HG03442 (cell line): ENCODE data around the gene CAMK2D.
"Not testable (repeated sequence)": the region's sequence is repeated elsewhere in the genome, so short reads cannot be mapped to it uniquely, and the experiment has no call there.

Experiments used
- ATAC-seq: cut with Tn5 transposase; IDR thresholded peaks from one replicate; pipeline ENCODE4 v1.9.1; 2021; ENCODE audit warnings: mild to moderate bottlenecking, moderate library complexity; ENCODE audit not compliant: unreplicated experiment

The CAMK2D gene

DNA sequence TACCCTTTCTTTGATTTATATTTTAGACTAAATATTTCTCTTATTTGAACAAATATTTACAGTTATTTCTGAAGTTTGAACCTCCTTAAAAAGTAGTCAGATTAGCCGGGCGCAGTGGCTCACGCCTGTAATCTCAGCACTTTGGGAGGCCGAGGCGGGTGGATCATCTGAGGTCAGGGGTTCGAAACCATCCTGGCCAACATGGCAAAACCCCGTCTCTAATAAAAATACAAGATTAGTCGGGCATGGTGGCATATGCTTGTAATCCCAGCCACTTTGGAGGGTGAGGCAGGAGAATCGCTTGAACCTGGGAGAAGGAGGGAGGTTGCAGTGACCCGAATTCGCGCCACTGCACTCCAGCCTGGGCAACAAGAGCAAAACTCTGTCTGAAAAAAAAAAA is 2.4 kb upstream of the CAMK2D start:
- ATAC-seq = not testable (repeated sequence)

DNA sequence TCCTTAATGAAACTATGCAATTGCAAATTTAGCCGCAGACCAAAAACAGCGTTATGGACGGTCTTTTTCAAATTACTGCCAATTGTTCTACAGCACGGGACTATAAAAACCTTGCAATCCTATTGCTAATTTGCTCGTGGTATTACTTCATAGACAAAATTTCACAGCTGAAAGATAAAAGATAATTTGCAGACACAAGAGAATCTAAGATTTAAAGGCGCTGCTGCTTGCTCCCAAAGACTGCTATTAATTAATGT is 1.4 kb upstream of the CAMK2D start:
- no peak for ATAC-seq

DNA sequence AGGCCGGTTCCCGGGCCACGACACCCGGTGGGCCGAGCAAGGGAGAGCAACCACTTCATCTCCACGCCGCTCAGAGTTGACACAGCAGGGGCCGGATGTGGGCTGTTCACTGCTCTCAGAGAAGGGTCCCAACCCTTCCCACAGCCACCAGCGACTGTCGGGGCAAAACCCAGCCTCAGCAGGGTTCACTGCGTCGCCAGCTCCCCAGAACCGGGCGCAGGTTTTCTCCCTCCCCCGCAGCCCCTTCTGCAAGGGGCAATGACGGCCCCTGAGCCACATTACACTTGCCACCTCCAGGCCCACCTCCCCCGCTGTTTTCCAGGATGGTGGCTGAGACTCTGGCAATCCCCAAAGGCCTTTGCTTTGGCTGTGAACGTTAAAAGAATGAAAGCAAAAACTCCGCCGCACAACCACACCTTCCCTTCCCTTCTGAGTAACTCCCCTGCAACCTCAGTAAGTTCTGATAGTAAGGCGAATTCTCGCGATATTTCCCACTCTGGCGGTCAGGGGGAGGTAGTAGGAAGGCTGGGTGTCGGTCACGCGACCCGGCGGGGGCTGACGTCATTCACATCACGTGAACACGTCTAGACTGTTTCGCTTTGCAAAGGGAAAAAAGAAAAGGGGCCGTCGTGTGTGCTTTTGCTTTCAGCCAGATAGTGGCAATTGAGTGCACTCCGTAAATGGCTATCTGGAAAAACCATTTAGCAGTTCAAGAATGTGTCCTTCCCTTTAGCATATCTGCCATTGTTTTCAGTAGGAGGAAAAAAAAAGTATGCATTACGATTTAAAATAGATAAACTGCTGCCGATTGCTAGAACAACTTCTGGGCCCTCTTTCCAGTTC is 869 bp upstream of the CAMK2D start:
- ATAC-seq = peak; percentile 58

DNA sequence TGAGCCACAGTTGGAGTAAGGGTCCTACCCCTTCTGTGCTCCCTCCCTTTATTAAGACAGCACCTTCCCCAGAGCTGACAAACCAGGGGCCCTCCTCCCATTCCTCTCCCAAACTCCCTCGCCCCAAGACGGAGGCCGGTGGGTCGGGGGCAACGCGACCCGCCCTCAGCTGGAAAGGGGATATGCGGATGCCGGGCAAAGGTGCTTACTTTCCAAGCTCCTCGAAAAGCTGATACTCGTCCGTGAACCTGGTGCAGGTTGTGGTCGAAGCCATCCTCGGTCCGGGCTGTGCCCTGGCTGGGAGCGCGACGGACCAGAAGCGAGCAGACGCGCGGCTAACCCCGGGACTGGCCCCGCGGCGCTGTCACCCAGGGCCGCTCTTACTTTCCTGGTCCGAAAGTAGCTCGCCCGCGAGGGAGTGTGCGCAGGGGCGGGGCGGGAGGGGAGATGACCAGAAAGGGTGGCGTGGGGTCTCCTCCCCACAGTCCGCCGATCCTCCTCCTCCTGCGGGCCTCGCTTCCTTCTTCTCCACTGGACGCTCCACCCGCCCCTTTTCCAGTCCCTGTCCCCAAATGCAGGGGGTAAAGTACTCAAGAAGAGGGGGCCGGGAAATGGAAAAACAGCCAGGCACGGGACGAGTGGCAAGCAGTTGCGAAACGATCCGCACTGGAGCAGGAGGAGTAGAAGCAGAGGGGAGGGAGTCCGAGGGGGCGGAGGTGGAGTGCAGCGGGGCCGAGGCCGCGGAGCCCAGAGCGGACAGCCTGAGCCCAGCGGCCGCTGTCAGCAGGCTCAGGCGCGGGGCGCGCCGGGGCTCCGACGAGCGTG is 531 bp downstream of the CAMK2D start:
- ATAC-seq = peak; percentile 21

DNA sequence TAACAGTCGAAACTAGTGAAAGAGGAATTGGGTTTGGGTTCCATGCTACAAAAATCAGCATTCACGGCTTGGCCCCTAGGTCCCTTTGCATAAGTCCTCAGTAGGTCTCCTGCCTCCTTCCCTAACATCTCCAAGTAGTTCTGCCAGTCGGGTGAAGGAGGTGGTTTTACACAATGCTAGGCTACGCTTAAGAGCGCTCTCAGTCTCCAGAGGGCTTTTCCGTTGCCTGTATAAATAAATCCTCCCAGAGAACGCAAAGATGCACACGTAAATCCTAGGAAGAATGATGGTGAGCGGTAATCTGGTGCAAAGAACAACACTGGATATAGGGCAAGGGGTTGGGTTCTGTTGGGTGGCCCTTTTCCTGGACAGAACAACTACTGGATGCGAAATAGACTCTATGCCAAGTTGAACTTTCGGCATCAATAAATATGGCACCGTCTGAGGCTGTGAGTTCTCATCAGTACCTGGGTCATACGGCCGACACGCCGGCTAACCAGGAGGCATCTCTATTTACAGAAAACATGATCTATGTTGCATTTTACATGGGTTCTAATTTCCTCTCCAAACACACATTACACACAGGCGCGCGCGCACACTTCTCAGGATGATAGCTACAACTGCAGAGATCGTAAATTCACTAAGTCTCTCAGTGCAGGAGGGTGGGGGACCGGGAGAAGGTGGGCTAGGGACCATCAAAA is 1.3 kb downstream of the CAMK2D start:
- ATAC-seq = no peak

DNA sequence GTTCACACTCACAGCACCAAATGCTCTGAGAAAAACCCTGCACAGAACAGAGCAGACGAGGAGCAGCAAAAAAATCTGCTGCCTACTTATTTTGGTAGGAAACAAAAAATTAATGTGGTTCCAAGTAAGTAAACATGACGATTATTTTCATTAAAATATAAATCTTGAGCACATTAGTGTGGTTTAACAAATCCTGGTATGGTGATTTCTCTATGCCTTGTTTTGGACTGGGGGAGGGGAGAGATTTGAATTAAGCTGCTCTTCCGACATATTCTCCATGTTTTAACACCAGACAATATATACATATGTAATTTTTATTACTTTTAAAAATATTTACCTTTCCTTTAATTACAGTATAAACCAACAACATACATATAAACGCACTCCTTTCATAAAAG is 1.8 kb downstream of the CAMK2D start:
- no peak for ATAC-seq

DNA sequence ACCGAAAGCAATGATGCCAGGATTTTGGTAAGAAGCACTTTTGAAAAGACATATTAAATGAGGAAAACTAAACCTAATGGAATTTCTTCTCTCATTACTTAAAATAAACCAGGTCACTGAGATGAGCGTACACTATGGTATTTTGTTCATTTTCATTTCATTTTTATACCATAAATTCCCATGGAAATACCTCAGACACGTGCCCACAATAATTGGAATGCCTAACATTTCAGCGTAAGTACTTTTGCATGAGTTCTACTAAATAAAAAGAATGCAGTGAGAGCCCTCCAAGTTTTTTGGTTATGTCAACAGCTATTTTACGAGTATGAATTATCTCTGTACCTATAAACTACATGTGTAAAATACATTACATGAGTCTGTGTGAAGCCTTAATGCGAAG is 3.2 kb downstream of the CAMK2D start:
- no peak for ATAC-seq

DNA sequence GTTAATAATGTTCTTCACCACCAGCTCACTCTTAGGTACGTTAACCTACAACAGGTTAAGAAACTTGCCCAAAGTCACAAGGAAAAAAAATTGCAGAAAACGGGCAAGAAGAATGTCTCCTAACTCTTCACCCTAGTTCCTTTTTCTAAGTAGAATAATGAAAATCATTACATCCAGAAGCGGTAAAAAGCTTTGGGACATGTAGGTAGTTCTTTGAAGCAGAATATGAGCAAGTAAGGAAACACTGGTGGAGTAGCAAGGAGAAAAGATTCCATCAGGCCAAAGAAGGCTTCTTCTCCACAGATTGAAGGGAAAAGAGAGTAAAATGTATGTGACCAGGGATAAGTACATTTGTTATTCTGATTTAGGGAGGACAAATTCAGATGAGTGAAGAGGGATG is 4.1 kb downstream of the CAMK2D start:
- no peak for ATAC-seq

DNA sequence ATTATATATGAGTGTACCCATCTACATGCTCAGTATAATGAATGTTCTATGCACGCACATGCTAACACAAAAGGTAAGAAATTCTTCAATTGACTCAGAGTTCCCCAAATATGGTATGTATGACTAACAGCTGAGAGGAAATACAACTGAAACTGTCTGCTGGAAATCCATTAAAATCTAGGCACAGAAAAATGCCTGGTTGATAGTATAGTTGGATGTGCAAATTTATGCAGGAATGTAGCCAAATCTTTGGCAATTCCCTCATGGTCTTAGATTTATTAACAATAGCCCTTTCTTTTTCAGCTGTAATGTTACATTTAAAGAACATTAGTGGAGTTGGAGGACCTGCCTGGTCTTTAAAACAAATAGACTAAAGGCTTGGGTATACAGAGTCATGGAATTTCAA is 5.5 kb downstream of the CAMK2D start:
- ATAC-seq = peak; percentile 89

DNA sequence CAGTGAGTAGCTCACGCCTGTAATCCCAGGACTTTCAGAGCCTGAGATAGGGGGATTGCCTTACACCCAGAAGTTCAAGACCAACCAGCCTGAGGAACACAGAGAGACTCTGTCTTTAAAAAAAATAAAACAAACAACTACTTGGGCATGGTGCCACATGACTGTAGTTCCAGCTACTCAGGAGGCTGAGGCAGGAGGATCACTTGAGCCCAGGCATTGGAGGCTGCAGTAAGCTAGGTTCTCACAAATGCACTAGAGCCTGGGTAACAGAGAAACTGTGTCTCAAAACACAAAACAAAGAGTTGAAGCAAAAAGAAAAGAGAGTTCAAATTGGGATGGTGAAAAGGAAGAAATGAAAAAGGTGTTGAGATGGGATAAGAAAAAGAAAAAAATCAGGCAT is 10.8 kb downstream of the CAMK2D start:
- no peak for ATAC-seq

DNA sequence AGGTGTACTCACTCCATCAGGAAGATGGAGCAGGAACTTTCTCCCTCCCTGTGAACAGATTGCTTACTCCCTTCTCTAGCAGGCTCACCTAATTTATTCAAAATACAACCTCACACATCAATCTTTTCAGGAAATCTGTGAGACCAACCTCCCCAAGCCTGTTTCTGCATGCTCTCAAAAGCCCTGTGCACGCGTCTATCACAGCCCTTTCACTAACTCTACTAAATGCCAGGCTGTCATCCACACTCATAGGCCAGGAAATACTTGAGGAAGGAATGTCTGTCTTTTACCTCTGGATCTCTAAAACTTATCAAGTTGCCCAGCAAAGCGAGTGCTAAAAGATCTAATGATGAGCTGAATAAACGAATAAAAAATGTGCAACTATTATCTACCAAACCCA is 11.2 kb downstream of the CAMK2D start:
- no peak for ATAC-seq

DNA sequence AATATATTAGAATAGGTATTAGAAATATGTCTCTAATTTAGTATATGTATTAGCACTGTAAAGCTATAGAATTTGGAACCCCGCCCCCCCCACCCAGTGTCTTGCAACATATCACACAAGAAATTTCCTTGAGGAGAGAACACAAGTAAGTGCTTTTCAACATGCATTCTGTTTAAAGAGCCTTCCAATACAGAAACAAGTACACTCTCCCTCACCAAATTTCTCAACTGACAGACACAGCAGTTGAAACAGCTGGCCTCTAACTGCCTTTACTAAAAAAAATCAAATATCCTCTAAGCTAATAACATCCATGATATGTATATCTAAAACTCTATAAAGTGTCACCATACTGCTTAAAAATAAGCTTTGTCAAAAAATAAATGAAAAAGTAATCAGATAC is 12.4 kb downstream of the CAMK2D start:
- ATAC-seq = no peak

DNA sequence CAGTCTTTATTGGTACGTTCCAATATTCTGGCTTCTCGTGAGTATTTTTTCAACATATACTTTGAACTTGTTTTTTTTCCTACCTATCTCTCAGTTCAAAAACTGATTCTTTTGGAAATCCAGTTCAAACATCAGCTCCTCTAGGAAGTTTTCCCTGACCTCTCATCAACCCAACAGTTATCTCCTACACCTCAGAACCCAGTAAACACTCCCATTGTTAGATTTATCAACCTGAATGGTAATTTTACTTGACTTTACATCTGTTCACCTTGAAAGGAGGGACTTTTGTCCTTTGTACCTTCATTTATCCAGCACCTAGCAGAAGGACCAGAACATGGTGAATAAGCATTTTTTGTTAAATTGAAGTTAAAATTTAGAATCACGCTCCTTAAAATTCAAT is 13.6 kb downstream of the CAMK2D start:
- no peak for ATAC-seq

DNA sequence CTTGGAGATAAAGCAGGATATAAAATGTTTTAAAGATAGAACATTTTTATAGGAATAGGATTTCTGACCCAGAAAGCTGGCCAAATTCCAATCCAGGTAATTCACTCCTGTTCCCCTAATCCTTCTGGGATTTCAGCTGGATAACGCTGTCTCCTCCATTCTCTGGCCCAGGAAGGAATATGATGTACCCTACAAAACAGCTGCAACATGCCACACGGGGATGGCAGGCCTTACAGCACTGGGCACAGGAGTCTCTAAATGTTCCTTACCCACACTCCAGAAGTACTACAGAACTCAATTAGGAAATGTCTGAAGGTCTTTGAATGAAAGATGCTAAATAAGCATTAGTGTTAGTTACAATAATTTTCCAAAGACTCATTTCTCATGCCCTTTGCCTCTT is 15.8 kb downstream of the CAMK2D start:
- no peak for ATAC-seq

DNA sequence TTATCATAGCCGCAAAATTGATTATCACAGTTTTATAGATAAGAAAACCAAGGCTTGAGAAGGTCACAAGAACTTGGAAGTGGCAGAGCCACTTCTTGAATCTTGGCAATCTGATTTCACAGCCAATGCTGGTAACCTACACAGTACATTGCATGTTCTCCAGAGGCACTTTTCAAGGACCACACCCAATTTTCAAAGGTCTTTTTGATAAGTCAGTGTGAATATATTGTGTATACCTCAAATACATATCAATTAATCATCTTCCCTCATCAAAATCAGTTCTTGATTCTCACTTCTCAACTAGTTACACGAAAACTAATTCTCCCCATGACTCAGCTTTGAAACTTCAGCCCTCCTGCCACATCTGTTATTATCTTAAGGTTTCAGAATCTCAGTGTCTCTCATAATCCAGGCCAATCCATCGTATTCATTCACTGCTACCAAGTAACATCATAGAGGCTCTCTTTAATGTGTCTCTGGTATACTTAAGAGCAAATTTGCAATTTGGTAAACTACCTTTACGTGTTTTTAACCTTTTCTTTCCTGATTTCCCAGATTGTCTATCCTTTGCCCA is 16.8 kb downstream of the CAMK2D start:
- ATAC-seq = no peak

DNA sequence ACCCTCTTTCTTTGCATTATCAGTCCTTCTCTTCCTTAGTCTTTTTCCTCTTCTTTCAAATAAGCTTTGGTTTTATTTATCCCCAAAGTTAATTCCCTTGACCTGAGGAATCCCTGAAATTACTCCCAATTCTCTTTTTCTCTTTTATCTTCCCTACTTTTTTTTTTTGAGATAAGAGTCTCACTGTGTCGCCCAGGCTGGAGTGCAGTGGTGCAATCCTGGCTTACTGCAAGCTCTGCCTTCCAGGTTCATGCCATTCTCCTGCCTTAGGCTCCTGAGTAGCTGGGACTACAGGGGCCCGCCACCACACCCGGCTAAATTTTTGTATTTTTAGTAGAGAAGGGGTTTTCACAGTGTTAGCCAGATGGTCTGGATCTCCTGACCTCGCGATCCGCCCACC is 17.8 kb downstream of the CAMK2D start:
- no peak for ATAC-seq

DNA sequence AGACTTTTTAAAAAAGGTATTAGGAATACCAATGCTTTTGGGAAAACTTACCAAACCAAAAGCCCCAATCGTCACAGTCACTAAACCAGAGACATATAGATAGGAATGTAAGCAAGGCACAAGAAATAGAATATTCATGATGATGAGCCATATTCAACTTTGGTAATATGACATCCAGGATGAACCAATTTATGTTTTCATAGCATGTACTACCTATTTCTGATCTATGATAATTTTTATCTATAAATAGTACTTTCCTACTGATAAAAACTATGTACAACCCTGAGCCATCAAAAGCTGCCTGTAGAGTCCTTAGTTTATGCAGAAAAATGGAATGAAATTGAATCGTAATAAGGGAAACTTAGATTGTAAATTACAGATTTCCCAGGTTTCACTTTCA is 18.9 kb downstream of the CAMK2D start:
- ATAC-seq = no peak

DNA sequence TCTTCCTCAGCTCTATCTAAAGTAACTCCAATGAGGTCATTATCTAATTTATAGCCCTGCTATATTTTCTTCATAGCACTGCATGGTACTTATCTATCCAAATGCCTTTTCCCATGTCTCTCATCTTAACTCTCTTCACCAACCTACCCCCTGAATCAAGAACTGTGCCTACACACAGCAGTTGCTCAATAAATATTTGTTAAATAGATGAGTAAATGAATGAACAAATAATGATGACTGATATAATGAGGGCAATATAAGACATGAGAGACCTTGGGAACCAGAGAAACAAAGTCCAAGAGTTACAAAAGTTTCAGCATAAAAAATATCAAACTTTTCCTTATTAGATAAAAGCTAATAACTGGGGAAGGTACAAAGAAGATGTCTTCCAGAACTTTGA is 19.6 kb downstream of the CAMK2D start:
- ATAC-seq = no peak

DNA sequence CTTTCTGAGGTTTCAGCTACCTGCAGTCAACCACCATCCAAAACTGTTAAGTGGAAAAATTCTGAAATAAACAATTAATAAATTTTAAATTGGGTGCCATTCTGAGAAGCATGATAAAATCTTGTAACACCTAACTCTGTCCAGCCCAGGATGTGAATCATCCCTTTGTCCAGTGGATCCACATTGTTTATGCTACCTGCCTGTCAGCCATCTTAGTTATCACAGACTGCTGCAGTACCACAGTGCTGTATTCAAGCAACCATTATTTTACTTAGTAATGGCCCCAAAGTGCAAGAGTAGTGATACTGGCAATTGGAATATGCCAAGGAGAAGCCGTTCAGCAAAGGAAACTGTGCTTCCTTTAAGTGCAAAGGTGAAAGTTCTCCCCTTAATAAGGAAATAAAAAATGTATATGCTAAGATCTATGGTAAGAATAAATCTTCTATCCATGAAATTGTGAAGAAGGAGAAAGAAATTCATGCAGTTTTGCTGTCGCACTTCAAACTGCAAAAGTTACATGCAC is 20.6 kb downstream of the CAMK2D start:
- no peak for ATAC-seq

DNA sequence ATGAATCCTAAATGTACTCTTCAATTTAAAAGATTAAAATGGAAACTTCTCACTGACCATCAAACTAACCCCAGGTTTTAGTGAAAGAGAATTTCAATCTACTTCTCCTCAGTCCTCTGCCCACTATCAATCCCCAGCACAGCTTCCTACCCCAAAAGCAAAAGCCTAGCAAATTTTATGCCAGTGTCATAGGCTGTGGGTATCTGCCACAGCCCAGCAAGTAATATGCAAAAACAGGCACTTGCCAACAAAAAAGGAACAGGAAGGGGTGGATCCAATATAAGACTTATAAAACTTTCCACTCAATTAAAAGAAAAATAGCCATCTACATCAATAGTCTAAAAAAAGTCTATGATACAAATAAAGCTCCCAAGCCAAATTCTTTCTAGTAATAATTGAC is 22.3 kb downstream of the CAMK2D start:
- ATAC-seq = no peak

DNA sequence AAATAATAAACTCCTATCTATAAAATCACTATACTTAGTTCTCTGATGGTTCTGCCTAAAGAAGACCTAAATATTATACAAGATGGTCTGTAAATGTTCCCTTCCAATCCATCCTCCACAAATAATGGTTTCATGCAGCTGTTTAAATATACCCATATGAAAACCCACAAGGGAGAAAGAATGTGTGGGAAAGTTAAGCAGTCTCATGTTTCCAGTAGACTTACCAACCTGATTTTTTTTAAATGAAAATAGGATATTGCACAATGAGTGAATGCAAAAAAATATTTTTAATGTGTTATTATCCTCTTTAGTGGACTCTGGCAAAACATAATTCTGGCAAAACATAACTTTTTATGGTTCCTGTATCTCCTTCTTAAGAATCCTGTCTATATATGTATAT is 23.3 kb downstream of the CAMK2D start:
- ATAC-seq = no peak
